GM18868 (cell line): ENCODE results near the gene ARHGEF33.

Source experiments
- ATAC-seq: cut with Tn5 transposase; IDR thresholded peaks from one replicate; pipeline ENCODE4 v1.9.1; 2021; ENCODE audit warnings: mild to moderate bottlenecking, moderate library complexity; ENCODE audit not compliant: unreplicated experiment

ARHGEF33 gene

DNA sequence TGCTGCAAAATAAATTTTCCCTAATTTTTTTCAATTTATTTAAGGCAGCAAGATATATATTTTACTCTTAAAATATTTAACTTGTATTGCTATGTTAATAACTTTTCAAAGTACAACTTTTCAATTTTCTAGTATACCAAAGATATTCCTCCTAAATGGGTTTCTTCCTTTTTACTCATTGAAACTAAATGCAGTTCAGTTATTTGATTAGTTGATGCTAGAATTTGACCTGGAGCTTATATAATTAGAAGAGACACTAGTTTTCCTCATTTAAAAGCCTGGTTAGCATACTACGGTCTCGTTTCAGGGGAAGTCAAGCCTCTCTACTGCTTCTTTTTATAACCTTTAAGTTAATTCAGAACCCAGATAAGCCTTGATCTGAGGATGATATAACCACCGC is at the start of gene ARHGEF33:
Gene ARHGEF33, plus strand, starts transcription at position 301 of the 400 bp plus-strand sequence. CDS start 29,573 bp downstream, outside the sequence.
- no peak for ATAC-seq

GRCh38 chr2:38850045-38850444 is 39.6 kb upstream of the ARHGEF33 start:
- peak; percentile 98 for ATAC-seq

- no peak for ATAC-seq
These were observed 33.5 kb upstream of the ARHGEF33 start for GRCh38 chr2:38856165-38856564.

- ATAC-seq, result no peak
These were observed 27.2 kb upstream of the ARHGEF33 start for GRCh38 chr2:38862476-38862875.

- no peak for ATAC-seq
These were observed 26.5 kb upstream of the ARHGEF33 start for GRCh38 chr2:38863061-38863695.

DNA sequence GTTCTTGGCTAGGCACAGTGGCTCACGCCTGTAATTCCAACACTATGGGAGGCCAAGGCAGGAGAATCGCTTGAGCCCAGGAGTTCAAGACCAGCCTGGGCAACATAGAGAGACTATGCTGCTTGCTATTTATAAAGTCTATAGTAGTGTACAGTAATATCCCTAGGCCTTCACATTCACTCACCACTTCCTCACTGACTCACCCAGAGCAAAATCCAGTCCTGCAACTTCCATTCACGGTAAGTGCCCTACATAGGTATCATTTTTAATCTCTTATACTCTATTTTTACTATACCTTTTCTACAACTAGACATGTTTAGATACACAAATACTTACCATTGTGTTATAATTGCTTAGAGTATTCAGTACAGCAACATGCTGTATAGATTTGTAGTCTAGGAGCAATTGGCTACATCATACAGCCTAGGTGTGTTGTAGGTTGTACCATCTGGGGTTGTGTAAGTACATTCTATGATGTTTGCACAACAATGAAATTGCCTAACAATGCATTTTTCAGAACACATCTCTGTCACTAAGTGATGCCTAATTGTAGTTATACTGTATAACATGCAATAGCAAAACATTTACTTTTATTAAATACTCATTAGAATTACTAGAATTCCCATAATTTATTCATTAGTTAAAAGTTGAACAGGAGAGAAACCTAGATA is 22.8 kb upstream of the ARHGEF33 start:
- ATAC-seq, result no peak

DNA sequence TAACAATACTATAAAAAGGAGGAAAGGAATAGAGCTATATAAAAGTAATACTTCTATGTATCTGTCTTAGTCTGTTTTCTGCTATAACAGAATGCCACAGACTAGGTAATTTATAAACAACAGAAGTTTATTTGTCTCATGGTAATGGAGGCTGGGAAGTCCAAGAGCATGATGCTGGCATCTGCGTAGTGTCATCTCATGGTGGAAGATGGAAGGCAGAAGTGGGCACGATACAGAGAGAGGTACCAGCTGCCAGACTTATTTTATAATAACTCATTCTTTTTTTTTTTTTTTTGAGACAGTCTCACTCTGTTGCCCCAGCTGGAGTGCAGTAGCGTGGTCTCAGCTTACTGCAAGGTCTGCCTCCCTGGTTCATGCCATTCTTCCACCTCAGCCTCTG is 18.2 kb upstream of the ARHGEF33 start:
- no peak for ATAC-seq

DNA sequence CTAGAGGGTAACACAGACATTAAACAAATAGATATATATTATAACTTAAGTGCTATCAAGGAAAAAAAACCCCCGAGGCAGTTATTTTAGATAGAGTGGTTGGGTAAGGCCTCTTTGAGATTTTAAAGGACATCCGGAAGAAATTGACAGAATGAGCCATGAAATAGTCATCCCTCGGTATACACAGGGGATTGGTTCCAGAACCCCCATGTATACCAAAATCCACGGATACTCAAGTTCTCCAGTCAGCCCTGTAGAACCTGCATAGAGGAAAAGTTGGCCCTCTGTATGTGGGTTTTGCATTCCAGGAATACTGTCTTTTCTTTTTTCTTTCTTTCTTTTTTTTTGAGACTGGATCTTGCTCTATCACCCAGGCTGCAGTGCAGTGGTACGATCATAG is 15.9 kb upstream of the ARHGEF33 start:
- no peak for ATAC-seq

DNA sequence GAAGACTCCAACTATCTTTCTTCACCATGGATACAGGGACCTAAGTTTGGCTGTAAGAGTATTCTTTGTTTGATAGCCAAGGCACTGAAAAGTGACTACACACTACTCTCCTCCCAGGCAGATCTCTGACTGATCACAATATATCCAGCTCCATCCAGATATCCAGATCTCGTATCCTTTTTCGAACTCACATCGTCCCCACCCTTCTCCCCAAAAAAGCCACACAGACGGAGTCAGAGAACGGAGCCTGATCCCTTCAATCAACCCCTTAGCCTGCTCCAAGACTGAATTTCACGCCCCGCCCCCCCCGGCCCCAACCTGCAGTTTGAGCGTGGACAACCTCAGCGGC is 14.5 kb upstream of the ARHGEF33 start:
- ATAC-seq, result no peak

DNA sequence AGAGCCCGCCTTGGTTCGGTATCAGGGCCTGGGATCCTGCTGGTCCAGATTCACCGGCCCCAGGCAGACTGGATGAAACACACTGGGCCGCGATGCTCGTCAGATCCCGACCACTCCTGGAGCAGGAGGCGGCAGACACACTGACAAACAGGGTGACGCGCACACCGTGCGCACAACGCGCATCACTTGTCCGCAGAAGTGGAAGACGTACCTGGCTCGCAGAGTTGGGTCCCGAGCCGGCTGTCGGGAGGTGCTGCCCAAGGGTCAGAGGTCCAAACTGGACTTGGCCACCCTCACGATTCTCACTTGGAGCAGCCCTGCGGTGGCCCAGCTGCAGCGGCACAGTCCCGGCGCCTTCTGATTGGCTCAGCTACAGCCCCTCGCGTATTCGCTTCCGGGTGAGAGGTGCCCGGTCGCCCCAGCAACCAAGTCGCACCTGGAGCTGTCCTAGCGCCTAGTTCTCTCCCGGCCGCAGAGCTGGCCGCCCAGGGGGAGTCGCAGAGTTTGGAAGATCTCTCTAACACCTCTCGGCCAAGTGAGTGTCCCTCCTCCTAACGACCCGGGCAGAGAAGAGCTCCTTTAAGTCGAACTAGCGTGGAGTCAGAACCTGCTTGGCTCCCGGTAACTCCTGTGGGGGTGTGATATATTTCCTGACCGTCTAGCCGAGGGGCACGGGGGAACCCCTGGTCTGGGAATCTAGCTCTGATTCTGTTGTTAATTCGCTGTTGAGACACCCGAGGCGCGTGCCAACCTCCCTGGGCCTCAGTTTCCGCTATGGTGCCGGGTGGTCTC is 13.9 kb upstream of the ARHGEF33 start, which contains the start of the genes DHX57 and MORN2:
Gene DHX57, minus strand, starts transcription at position 359 of the 792 bp plus-strand sequence. CDS start 7,529 bp downstream, outside the sequence.
Gene MORN2, plus strand, starts transcription at position 401 of the 792 bp plus-strand sequence.
- ATAC-seq, result peak; percentile 100

- no peak for ATAC-seq
These were observed 13.3 kb upstream of the ARHGEF33 start for GRCh38 chr2:38876407-38876806.

- no peak for ATAC-seq
These were observed 3.6 kb upstream of the ARHGEF33 start for GRCh38 chr2:38886063-38886462.

- no peak for ATAC-seq
These were observed 2.3 kb upstream of the ARHGEF33 start for GRCh38 chr2:38887347-38887746.

- no peak for ATAC-seq
These were observed 1.6 kb upstream of the ARHGEF33 start for GRCh38 chr2:38887902-38888554.

DNA sequence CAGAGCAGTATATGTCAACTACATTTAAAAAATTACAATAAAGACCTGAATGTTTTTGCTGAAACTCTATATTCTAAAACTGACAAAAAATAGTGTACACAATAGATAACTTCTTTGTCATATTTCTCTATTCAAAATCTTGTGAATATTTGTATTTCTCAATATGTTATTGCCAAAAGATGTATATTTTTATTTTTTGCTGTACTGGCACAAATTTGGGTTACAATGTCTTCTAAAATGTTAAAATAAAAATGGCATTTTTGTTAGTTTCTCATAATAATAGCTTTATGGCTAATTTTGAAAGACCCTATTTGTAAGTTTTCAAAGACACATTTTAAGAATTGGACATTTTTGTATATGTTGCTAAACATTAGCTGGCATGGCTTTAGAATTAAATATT is 630 bp upstream of the ARHGEF33 start:
- no peak for ATAC-seq

GRCh38 chr2:38892819-38893218 is 3.1 kb downstream of the ARHGEF33 start:
- ATAC-seq, result no peak

GRCh38 chr2:38898256-38898655 is 8.6 kb downstream of the ARHGEF33 start:
- no peak for ATAC-seq

- no peak for ATAC-seq
These were observed 11.1 kb downstream of the ARHGEF33 start for GRCh38 chr2:38900726-38901125.

- no peak for ATAC-seq
These were observed 15.6 kb downstream of the ARHGEF33 start for GRCh38 chr2:38905251-38905650.

- ATAC-seq, result no peak
These were observed 17.6 kb downstream of the ARHGEF33 start for GRCh38 chr2:38907242-38907641.
